CD14-positive monocyte (primary cell): ENCODE results near the gene ST3GAL5. TPM values are rescaled to one million over a fixed set of nuclear protein-coding genes. Genes with fewer than 3 reads are reported as not detected.

Experiments
- DNase-seq, 3 donors: peaks; one replicate each; pipeline ENCODE4 v3.0.0-alpha.2; 2011 to 2022
- H2AFZ ChIP-seq: 2 replicates; pipeline ENCODE4 v1.6.0; 2012; ENCODE audit warnings: mild to moderate bottlenecking, low read depth, low read length, inconsistent platforms; ENCODE audit not compliant: insufficient read depth, poor library complexity, severe bottlenecking
- H3K27ac ChIP-seq, 2 donors: 1 replicate in 1 of 2; 2 replicates in 1 of 2; pipeline ENCODE4 v1.5.1; 2012 to 2013; ENCODE audit warnings: low read length in 2 of 2, control low read depth in 1 of 2, inconsistent platforms in 1 of 2, low read depth in 1 of 2, mild to moderate bottlenecking in 1 of 2
- H3K27me3 ChIP-seq, 2 donors: one replicate each; pipeline versions ENCODE4 v1.6.0 to v1.6.1; 2011 to 2013; ENCODE audit warnings: low read length in 2 of 2; ENCODE audit not compliant: control insufficient read depth in 2 of 2, insufficient read depth in 2 of 2
- H3K36me3 ChIP-seq, 2 donors: replicated peaks in 1 of 2; 1 replicate in 1 of 2; 2 replicates in 1 of 2; pipeline versions ENCODE4 v1.5.1 to v1.6.1; 2012 to 2013; ENCODE audit warnings: low read length in 2 of 2, control low read depth in 1 of 2, inconsistent platforms in 1 of 2, mild to moderate bottlenecking in 1 of 2; ENCODE audit not compliant: insufficient read depth in 2 of 2, control insufficient read depth in 1 of 2
- H3K4me1 ChIP-seq, 2 donors: 1 replicate in 1 of 2; 2 replicates in 1 of 2; pipeline versions ENCODE4 v1.5.1 to v1.6.1; 2012 to 2013; ENCODE audit warnings: low read length in 2 of 2, control low read depth in 1 of 2, inconsistent platforms in 1 of 2, mild to moderate bottlenecking in 1 of 2, moderate library complexity in 1 of 2; ENCODE audit not compliant: insufficient read depth in 2 of 2, control insufficient read depth in 1 of 2
- H3K4me2 ChIP-seq: replicated peaks from 2 replicates; pipeline ENCODE3; 2012; ENCODE audit warnings: low read length, moderate library complexity, mild to moderate bottlenecking; ENCODE audit not compliant: poor library complexity, severe bottlenecking; ENCODE audit errors: extremely low read depth
- H3K4me3 ChIP-seq, 3 experiments: fragments of 200-600 bp in 1 of 3; sonication (generic) in 1 of 3; replicated peaks in 1 of 3; 1 replicate in 2 of 3; 2 replicates in 1 of 3; pipeline ENCODE4 v1.5.1; 2011 to 2013; ENCODE audit warnings: low read length in 3 of 3, mild to moderate bottlenecking in 3 of 3, control low read depth in 2 of 3, low read depth in 2 of 3, inconsistent platforms in 1 of 3, moderate library complexity in 1 of 3
- H3K79me2 ChIP-seq: 2 replicates; pipeline ENCODE4 v1.6.0; 2012; ENCODE audit warnings: mild to moderate bottlenecking, control low read depth, inconsistent platforms, low read length, moderate library complexity; ENCODE audit not compliant: insufficient read depth
- H3K9ac ChIP-seq: 2 replicates; pipeline ENCODE4 v1.6.0; 2017; ENCODE audit warnings: low read length, mild to moderate bottlenecking; ENCODE audit not compliant: insufficient read depth, poor library complexity, severe bottlenecking
- H3K9me3 ChIP-seq, 2 donors: replicated peaks in 1 of 2; 1 replicate in 1 of 2; 2 replicates in 1 of 2; pipeline versions ENCODE4 v1.5.1 to v1.6.1; 2012 to 2013; ENCODE audit warnings: low read length in 2 of 2, control low read depth in 1 of 2; ENCODE audit not compliant: control insufficient read depth in 1 of 2, insufficient read depth in 1 of 2
- H4K20me1 ChIP-seq: 2 replicates; pipeline ENCODE4 v1.6.0; 2012; ENCODE audit warnings: mild to moderate bottlenecking, low read length, control low read depth, moderate library complexity; ENCODE audit not compliant: insufficient read depth
- H3K27ac Mint-ChIP-seq, 7 donors: one replicate each; pipeline ENCODE4 v1.8.0; 2020; ENCODE audit warnings: mild to moderate bottlenecking in 7 of 7, mixed read lengths in 7 of 7, moderate library complexity in 6 of 7, inconsistent platforms in 2 of 7
- H3K27me3 Mint-ChIP-seq, 3 donors: one replicate each; pipeline ENCODE4 v1.8.0; 2021 to 2022; ENCODE audit warnings: low read depth in 3 of 3, mild to moderate bottlenecking in 3 of 3, mixed read lengths in 3 of 3, moderate library complexity in 3 of 3, inconsistent platforms in 1 of 3
- H3K36me3 Mint-ChIP-seq, 2 donors: one replicate each; pipeline ENCODE4 v1.8.0; 2020; ENCODE audit warnings: mixed read lengths in 2 of 2, inconsistent platforms in 1 of 2, mild to moderate bottlenecking in 1 of 2
- H3K4me1 Mint-ChIP-seq: one replicate; pipeline ENCODE4 v1.8.0; 2020; ENCODE audit warnings: mild to moderate bottlenecking, mixed read lengths
- H3K4me3 Mint-ChIP-seq, 2 donors: one replicate each; pipeline ENCODE4 v1.8.0; 2020; ENCODE audit warnings: mild to moderate bottlenecking in 2 of 2, mixed read lengths in 2 of 2, moderate library complexity in 1 of 2
- H3K9me3 Mint-ChIP-seq, 7 donors: one replicate each; pipeline ENCODE4 v1.8.0; 2020 to 2022; ENCODE audit warnings: mixed read lengths in 7 of 7, mild to moderate bottlenecking in 6 of 7, moderate library complexity in 6 of 7, inconsistent platforms in 2 of 7
- WGBS: methylation state at CpG from one replicate; pipeline ENCODE4 v1.1.5; 2013; ENCODE audit warnings: missing lambda C conversion rate; ENCODE audit not compliant: insufficient coverage; 5-methylcytosine and 5-hydroxymethylcytosine counted together
- intact Hi-C, 2 donors: fragments of 100-400 bp; cut with micrococcal nuclease; formaldehyde crosslinking; loops; one replicate each; pipeline versions ENCODE4 v1.15.0 to v1.15.1; 2023
- polyA minus RNA-seq: library from RNA; depleted of rRNA, polyadenylated mRNA; stranded (reverse); fragments of >200 nt; gene quantifications from 2 replicates; pipeline ENCODE4 v1.2.3, GENCODE V29; 2012
- polyA plus RNA-seq, 3 donors: library from polyadenylated mRNA; depleted of rRNA in 1 of 3; unstranded in 2 of 3; stranded (reverse) in 1 of 3; fragments of 300-500 nt in 2 of 3; fragments of >200 nt in 1 of 3; fragmentation: Illumina TruSeq in 2 of 3; gene quantifications; 1 replicate in 2 of 3; 2 replicates in 1 of 3; pipeline ENCODE4 v1.2.3, GENCODE V29; 2012 to 2021
- total RNA-seq, 12 experiments: library from RNA in 1 of 12; stranded (reverse) in 1 of 12; fragments of 120-200 nt in 1 of 12; gene quantifications; one replicate each; pipeline ENCODE4 v1.2.4 and lab custom pipeline; 2013 to 2026; ENCODE audit warnings: mixed read lengths in 6 of 12, inconsistent platforms in 1 of 12
- TF ChIP-seq, protein P1 (sequence below): fragments of 200-600 bp; IDR thresholded peaks from one replicate; pipeline ENCODE4 v1.8.0; 2022; ENCODE audit warnings: antibody characterized with exemption, mild to moderate bottlenecking

The ST3GAL5 gene
- 54.0 TPM for total RNA-seq (2013)
- polyA plus RNA-seq (10 to 100 TPM; 14.0 to 51.2 (median 19.5) TPM), polyA minus RNA-seq (23.6 and 28.3 TPM in 2 replicates), total RNA-seq (lab: John Stamatoyannopoulos, UW) (2.7 to 44.1 (median 34.8) reads per million in 11 experiments)

DNA sequence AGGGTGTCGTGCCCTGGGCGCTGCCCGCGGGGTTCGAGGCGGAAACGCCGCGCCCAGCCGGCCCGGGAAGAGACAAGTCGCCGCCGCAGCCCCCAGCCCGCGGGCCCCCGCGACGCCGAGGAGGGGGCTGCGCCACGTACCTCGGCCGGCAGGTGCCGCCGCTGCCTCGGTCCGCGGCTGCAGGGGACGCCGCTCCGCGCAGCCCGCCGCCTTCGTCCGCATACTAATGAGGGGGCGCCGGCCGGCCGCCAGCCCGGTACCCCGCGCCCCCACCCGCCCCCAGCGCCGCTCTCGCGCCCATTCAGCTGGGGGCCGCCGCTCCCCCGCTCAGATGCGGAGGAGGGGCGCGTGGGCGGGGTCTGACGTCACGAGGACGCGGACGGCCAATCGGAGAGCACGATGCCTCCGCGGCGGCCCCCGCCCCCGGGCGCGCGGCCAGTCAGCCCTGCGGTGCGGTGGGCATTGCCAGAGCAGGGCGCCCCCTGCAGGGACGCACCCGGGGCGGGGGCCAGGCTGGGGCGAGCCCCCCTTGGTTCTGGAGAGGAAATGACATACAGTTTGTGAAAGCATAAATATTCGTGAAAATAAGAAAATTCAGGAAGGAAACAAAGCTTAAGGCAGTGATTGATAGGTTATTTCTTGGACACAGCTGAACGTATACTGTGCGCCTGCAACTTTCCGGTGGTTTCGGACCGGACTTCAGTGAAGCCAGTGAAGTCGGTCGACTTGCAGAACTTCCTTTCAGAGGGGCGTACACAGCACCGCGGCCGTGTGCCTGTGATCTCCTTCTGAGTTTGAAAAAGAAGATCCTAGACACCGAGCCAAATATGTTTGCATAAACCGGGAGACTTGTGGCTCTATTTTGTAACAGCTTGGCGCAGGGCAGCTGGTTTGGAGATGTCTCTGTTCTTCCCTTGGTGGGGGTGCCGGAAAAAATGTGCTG lies at the start of gene ST3GAL5:
Gene ST3GAL5 (minus strand): TSS at position 307 of the 943 bp plus-strand sequence. CDS start 85 bp downstream, at position 222.
- Mint-ChIP-seq H3K36me3 (peaks cover 22% of the 10 kb centered on the region in 2 donors), H3K9me3 (peaks cover 0 to 3% (median 0%) of the 10 kb centered on the region in 7 donors), H3K4me3 (peak within 1 kb of the TSS; percentile 93 to 98), H3K27ac (peak within 1 kb of the TSS; percentile 88 to 98 (median 97)), H3K27me3 (peaks cover 0 to 3% (median 0%) of the 10 kb centered on the region in 3 donors), H3K4me1 (peaks cover 75% of the 10 kb centered on the region)
- H2AFZ ChIP-seq: peak within 1 kb of the TSS; percentile 79
- H3K27me3 ChIP-seq: no peaks in the 10 kb centered on the region
- peak within 1 kb of the TSS; percentile 83 for H3K4me2 ChIP-seq
- intact Hi-C loops: loop anchor here (5.0 kb wide), 4 partner anchors 37 to 218 kb away; partner anchors contain the start of genes POLR1A (in 1 of the 2) and PTCD3 (in 1 of the 2)
- no peaks in the 10 kb centered on the region for H3K9me3 ChIP-seq
- TF ChIP-seq, protein P1, sequence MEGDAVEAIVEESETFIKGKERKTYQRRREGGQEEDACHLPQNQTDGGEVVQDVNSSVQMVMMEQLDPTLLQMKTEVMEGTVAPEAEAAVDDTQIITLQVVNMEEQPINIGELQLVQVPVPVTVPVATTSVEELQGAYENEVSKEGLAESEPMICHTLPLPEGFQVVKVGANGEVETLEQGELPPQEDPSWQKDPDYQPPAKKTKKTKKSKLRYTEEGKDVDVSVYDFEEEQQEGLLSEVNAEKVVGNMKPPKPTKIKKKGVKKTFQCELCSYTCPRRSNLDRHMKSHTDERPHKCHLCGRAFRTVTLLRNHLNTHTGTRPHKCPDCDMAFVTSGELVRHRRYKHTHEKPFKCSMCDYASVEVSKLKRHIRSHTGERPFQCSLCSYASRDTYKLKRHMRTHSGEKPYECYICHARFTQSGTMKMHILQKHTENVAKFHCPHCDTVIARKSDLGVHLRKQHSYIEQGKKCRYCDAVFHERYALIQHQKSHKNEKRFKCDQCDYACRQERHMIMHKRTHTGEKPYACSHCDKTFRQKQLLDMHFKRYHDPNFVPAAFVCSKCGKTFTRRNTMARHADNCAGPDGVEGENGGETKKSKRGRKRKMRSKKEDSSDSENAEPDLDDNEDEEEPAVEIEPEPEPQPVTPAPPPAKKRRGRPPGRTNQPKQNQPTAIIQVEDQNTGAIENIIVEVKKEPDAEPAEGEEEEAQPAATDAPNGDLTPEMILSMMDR: peak; percentile 85
- peaks cover 55 to 69% of the 10 kb centered on the region in 2 donors for H3K4me1 ChIP-seq
- H3K4me3 ChIP-seq: peak within 1 kb of the TSS; percentile 82 to 84 (median 84)
- under 1% methylated on average over 92 of the region's 94 CpGs for WGBS
- H3K36me3 ChIP-seq: peaks cover 0 to under 1% of the 10 kb centered on the region in 2 donors
- peaks cover 37% of the 10 kb centered on the region for H4K20me1 ChIP-seq
- DNase-seq: peak; percentile 83 to 91 (median 87)
- H3K79me2 ChIP-seq: peaks cover 55% of the 10 kb centered on the region
- peak within 1 kb of the TSS; percentile 78 for H3K9ac ChIP-seq
- peak within 1 kb of the TSS; percentile 86 to 91 for H3K27ac ChIP-seq

DNA sequence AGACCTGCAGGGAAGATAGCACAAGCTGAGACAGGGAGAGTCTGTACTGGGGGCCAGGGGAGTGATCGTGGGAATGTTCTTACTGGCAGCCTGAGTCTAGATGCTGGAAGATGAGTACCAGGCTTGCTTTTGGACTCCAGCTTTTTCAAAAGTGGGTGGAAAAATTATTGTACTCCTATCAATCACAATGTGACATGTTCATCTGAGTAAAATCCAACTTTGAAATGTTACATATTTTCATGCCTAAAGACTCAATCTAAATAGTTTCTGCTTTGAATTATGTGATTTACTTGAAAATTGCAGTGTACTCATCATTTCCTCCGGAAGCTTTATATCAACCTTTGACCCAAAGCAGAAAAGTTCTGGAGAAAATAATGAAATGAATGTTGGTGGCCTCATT lies 49.7 kb upstream of the ST3GAL5 start:
- intact Hi-C loops: no loop called here
- Histone ChIP-seq H2AFZ (no peak overlapping the region), H3K4me1 (no peaks in the 10 kb centered on the region), H3K9ac (no peak overlapping the region), H3K27ac (no peak overlapping the region), H3K79me2 (no peaks in the 10 kb centered on the region), H3K36me3 (no peaks in the 10 kb centered on the region), H3K4me2 (no peak overlapping the region), H3K4me3 (no peak overlapping the region), H3K9me3 (peaks cover 24 to 25% of the 10 kb centered on the region in 2 donors), H4K20me1 (no peaks in the 10 kb centered on the region), H3K27me3 (no peaks in the 10 kb centered on the region)
- no peak for DNase-seq
- Mint-ChIP-seq H3K36me3 (peaks cover 0 to 3% of the 10 kb centered on the region in 2 donors), H3K9me3 (peaks cover 18 to 29% (median 25%) of the 10 kb centered on the region in 7 donors), H3K27ac (no peak overlapping the region), H3K4me3 (no peak overlapping the region), H3K27me3 (peaks cover 0 to 6% (median 2%) of the 10 kb centered on the region in 3 donors), H3K4me1 (peaks cover 6% of the 10 kb centered on the region)
- WGBS: no CpG with 5 or more reads among the region's 2 CpGs
- TF ChIP-seq, protein P1: no peak
